Brain microvascular endothelial cell (primary cell): ENCODE measurements around the gene LMX1A.

ENCODE experiments used
- DNase-seq: peaks from one replicate; pipeline ENCODE4 v3.0.0-alpha.2; 2020
- H3K27ac ChIP-seq: fragments of 250-450 bp; sonication (Bioruptor Pico); 2 replicates; pipeline ENCODE4 v1.5.1; 2020; ENCODE audit warnings: mild to moderate bottlenecking, moderate library complexity
- H3K27me3 ChIP-seq: fragments of 250-450 bp; sonication (Bioruptor Pico); replicated peaks from 2 replicates; pipeline ENCODE4 v1.5.1; 2020; ENCODE audit warnings: mild to moderate bottlenecking
- H3K36me3 ChIP-seq: fragments of 250-450 bp; sonication (Bioruptor Pico); replicated peaks from 2 replicates; pipeline ENCODE4 v1.5.1; 2020; ENCODE audit warnings: mild to moderate bottlenecking
- H3K4me3 ChIP-seq: 2 replicates; pipeline ENCODE4 v1.5.1; 2011; ENCODE audit warnings: low read depth, mild to moderate bottlenecking, control low read depth, low read length, moderate library complexity
- in situ Hi-C: cut with HindIII; loops from 2 replicates; pipeline ENCODE4 v1.10.0; 2017; ENCODE audit warnings: low sequenced_read_pairs, low pct_ligation_motif_present
- TF ChIP-seq, protein P1 (sequence below): IDR thresholded peaks from 2 replicates; pipeline ENCODE4 v1.5.1; 2011; ENCODE audit warnings: low read depth, mild to moderate bottlenecking, moderate library complexity, low read length, control low read depth, inconsistent platforms; ENCODE audit errors: missing control alignments

Gene LMX1A

DNA sequence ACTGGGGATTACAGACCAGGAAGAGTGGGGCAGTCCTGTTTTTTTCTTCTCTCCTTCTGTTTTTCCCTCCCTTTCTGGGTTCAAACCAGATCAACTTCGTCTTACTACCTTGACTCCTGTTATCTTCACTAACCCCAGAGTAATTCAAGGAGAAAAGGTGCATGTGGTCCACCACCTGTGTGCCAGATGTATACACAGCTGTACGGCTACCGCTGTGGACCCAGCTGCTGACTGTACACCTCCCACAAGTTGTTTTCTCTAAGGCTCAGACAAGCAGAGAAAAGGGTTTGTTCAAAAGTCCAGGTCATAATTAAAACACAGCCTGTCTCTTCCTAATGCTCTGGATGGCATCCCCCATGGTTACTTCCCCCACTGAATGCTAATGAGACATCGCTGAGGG, 102.1 kb downstream of the LMX1A start:
- TF ChIP-seq, protein P1, sequence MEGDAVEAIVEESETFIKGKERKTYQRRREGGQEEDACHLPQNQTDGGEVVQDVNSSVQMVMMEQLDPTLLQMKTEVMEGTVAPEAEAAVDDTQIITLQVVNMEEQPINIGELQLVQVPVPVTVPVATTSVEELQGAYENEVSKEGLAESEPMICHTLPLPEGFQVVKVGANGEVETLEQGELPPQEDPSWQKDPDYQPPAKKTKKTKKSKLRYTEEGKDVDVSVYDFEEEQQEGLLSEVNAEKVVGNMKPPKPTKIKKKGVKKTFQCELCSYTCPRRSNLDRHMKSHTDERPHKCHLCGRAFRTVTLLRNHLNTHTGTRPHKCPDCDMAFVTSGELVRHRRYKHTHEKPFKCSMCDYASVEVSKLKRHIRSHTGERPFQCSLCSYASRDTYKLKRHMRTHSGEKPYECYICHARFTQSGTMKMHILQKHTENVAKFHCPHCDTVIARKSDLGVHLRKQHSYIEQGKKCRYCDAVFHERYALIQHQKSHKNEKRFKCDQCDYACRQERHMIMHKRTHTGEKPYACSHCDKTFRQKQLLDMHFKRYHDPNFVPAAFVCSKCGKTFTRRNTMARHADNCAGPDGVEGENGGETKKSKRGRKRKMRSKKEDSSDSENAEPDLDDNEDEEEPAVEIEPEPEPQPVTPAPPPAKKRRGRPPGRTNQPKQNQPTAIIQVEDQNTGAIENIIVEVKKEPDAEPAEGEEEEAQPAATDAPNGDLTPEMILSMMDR: no peak
- Histone ChIP-seq H3K27ac (no peak overlapping the region), H3K36me3 (no peaks in the 10 kb centered on the region), H3K4me3 (no peak overlapping the region), H3K27me3 (no peaks in the 10 kb centered on the region)
- no peak for DNase-seq
- in situ Hi-C loops: no loop called here

DNA sequence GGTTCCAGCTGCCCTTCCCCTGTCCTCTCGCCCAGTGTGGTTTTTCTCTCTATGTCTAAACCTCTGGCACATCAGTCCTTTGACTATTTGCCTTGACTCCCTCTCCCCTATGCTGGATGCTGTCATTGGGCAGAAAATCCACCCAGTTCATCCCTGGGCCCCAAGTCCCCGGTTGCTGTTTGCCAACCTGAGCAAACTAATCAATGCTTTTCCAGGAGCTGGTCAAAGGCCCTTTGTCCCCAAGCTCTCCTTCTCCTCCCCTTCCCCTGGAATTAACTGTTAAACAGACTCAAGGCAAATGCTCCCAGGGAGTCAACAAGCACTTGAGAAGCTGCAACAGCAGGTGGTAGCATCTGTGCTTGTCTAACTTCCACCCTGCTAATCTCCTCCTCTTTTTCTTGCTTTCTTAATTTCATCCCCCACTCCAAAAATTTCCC, 102.7 kb downstream of the LMX1A start:
- Histone ChIP-seq H3K36me3 (no peaks in the 10 kb centered on the region), H3K27me3 (no peaks in the 10 kb centered on the region), H3K27ac (no peak overlapping the region), H3K4me3 (no peak overlapping the region)
- in situ Hi-C loops: no loop called here
- TF ChIP-seq, protein P1: no peak
- DNase-seq: no peak

DNA sequence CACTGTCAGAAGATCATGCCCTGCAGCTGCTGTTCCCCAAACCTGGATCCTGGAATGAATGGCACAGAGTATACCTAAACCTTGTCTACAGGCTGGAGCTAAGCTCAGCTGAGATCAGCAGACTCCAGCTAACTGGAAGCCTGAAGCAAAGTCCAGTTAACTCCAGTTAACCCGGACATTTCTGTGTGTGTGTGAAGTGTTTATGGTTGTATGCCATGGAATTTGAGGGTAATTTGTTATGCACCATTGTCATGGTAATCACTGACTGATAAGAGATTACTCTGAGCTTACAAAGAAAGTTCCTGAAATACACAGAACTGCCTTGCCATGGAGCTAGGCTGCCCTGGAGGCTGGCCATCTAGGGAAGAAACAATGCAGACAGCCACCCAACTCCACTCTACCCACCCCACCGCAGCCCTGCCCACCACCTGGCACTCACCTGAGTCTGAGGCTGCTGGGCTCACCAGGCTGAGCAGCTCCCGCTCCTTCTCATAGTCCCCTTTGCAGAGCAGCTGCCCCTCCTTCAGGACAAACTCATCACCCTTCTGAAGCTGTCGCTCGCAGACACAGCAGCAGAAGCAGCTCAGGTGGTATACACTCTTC, 107.4 kb downstream of the LMX1A start:
- TF ChIP-seq, protein P1: no peak
- in situ Hi-C loops: no loop called here
- Histone ChIP-seq H3K4me3 (no peak overlapping the region), H3K27me3 (no peaks in the 10 kb centered on the region), H3K27ac (no peak overlapping the region), H3K36me3 (no peaks in the 10 kb centered on the region)
- no peak for DNase-seq

DNA sequence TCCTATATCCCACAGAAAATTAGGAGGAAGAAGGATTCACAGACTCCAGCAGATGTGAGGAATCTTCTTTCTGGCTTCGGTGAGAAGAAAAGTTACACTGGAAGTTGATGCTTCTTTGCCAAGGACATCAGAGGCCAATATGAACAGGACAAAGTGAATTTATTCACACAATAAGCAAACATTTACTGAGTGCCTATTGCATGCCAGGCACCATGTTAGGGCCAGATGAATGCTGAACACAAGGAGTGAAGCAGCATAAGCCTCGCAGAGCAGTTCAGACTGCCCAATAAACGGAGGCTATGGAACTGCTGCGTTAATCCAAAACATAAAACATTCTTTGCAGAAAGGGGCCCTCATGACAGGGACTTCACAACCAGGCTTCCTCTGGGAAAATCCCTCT, 114.6 kb downstream of the LMX1A start:
- TF ChIP-seq, protein P1: no peak
- Histone ChIP-seq H3K36me3 (no peaks in the 10 kb centered on the region), H3K27me3 (no peaks in the 10 kb centered on the region), H3K27ac (no peak overlapping the region), H3K4me3 (no peak overlapping the region)
- DNase-seq: no peak
- in situ Hi-C loops: no loop called here

DNA sequence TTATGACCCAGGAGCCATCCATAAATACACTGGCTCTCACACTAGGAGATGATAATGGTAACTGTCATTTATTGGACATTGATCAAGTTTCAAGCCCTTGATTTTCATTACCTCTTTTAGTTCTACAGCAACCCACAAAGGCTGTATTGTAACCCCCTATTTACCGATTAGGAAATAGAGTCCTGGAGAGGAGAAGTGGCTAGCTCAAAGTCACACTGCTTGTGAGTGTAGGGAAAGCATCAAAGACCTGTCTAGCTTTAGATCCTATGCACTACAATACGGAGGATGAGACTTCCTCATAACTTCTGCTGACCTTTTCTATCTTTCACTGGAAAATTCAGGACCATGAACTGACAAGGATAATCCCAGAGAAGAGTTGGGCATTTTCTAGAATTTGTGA, 115.2 kb downstream of the LMX1A start:
- TF ChIP-seq, protein P1: no peak
- in situ Hi-C loops: no loop called here
- no peak overlapping the region for H3K27ac ChIP-seq

DNA sequence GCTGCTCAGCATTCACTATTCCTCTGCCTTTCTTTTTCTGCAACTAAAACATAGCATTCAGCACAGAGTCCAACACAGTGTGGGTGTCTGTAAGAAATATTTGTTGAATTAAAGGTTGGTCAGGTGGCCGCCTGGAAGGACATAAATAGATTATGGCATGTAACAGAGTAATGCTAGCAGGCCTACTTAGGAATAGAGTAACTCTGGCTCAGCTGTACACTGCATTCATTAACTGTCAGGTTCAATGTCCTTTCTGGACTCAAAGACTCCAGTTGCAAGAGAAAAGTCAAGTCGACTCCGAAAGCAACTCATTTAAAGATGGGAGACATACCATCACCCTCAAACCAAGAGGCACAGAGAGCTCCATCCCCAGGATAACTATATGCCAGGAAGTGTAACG, 116.0 kb downstream of the LMX1A start:
- in situ Hi-C loops: no loop called here
- H3K4me3 ChIP-seq: no peak overlapping the region
- H3K36me3 ChIP-seq: no peaks in the 10 kb centered on the region
- H3K27ac ChIP-seq: no peak overlapping the region
- DNase-seq: no peak
- TF ChIP-seq, protein P1: no peak
- peaks cover 10% of the 10 kb centered on the region for H3K27me3 ChIP-seq

More for the DNA sequence above, 115.2 kb downstream of the LMX1A start:
- Histone ChIP-seq H3K36me3 (no peaks in the 10 kb centered on the region), H3K4me3 (no peak overlapping the region), H3K27me3 (peaks cover 2% of the 10 kb centered on the region)
- no peak for DNase-seq
